Mesenchymal stem cell (in vitro differentiated cells and primary cell): ENCODE results near the gene CHDH.

Experiments
- DNase-seq: peaks from one replicate; pipeline ENCODE4 v3.0.0-alpha.2; 2013
- H2AFZ ChIP-seq: one replicate; pipeline ENCODE4 v1.6.1; 2013; ENCODE audit warnings: low read depth, mild to moderate bottlenecking, control low read depth, inconsistent platforms, low read length, moderate library complexity
- H2AK5ac ChIP-seq: 2 replicates; pipeline ENCODE4 v1.6.1; 2013; ENCODE audit warnings: low read length, moderate library complexity, mild to moderate bottlenecking, inconsistent platforms; ENCODE audit not compliant: severe bottlenecking
- H2BK120ac ChIP-seq: one replicate; pipeline ENCODE4 v1.6.1; 2013; ENCODE audit warnings: low read depth, mild to moderate bottlenecking, inconsistent platforms, low read length, moderate library complexity
- H2BK12ac ChIP-seq, 2 experiments: one replicate each; pipeline ENCODE4 v1.6.1; 2013; ENCODE audit warnings: inconsistent platforms in 2 of 2, low read length in 2 of 2, mild to moderate bottlenecking in 2 of 2, moderate library complexity in 2 of 2, control low read depth in 1 of 2
- H2BK15ac ChIP-seq: one replicate; pipeline ENCODE4 v1.6.1; 2013; ENCODE audit warnings: mild to moderate bottlenecking, low read depth, inconsistent platforms; ENCODE audit not compliant: poor library complexity, severe bottlenecking
- H2BK5ac ChIP-seq: 2 replicates; pipeline ENCODE4 v1.6.1; 2013; ENCODE audit warnings: low read depth, mild to moderate bottlenecking, low read length, control low read depth, inconsistent platforms; ENCODE audit not compliant: poor library complexity, severe bottlenecking
- H3K14ac ChIP-seq, 2 experiments: one replicate each; pipeline ENCODE4 v1.6.1; 2013; ENCODE audit warnings: inconsistent platforms in 2 of 2, low read length in 2 of 2, control low read depth in 1 of 2, mild to moderate bottlenecking in 1 of 2, moderate library complexity in 1 of 2
- H3K18ac ChIP-seq, 2 experiments: one replicate each; pipeline ENCODE4 v1.6.1; 2013; ENCODE audit warnings: inconsistent platforms in 2 of 2, low read length in 2 of 2, control low read depth in 1 of 2, low read depth in 1 of 2, mild to moderate bottlenecking in 1 of 2
- H3K23ac ChIP-seq, 2 experiments: one replicate each; pipeline ENCODE4 v1.6.1; 2013; ENCODE audit warnings: inconsistent platforms in 2 of 2, low read length in 2 of 2, mild to moderate bottlenecking in 2 of 2, moderate library complexity in 2 of 2, control low read depth in 1 of 2
- H3K27ac ChIP-seq: 2 replicates; pipeline ENCODE4 v1.5.1; 2013; ENCODE audit warnings: mild to moderate bottlenecking, moderate library complexity, low read length, control low read depth, inconsistent platforms; ENCODE audit not compliant: poor library complexity, severe bottlenecking
- H3K27me3 ChIP-seq, 2 experiments: 2 replicates each; pipeline versions ENCODE4 v1.6.1 to v1.7.0; 2013; ENCODE audit warnings: low read length in 2 of 2, mild to moderate bottlenecking in 2 of 2, moderate library complexity in 2 of 2, control low read depth in 1 of 2, inconsistent platforms in 1 of 2; ENCODE audit not compliant: control insufficient read depth in 1 of 2, insufficient read depth in 1 of 2
- H3K36me3 ChIP-seq, 2 experiments: 2 replicates each; pipeline versions ENCODE4 v1.6.1 to v1.7.0; 2013; ENCODE audit warnings: low read length in 2 of 2, control low read depth in 1 of 2, inconsistent platforms in 1 of 2, low read depth in 1 of 2, mild to moderate bottlenecking in 1 of 2; ENCODE audit not compliant: insufficient read depth in 2 of 2, control insufficient read depth in 1 of 2
- H3K4ac ChIP-seq, 2 experiments: one replicate each; pipeline ENCODE4 v1.6.1; 2013; ENCODE audit warnings: inconsistent platforms in 2 of 2, low read length in 2 of 2, mild to moderate bottlenecking in 2 of 2, moderate library complexity in 2 of 2, control low read depth in 1 of 2, low read depth in 1 of 2
- H3K4me1 ChIP-seq: 2 replicates; pipeline ENCODE4 v1.6.1; 2013; ENCODE audit warnings: low read depth, low read length, control low read depth; ENCODE audit not compliant: control insufficient read depth, insufficient read depth
- H3K4me2 ChIP-seq: 2 replicates; pipeline ENCODE4 v1.6.1; 2013; ENCODE audit warnings: low read length, mild to moderate bottlenecking, inconsistent platforms; ENCODE audit not compliant: poor library complexity, severe bottlenecking
- H3K4me3 ChIP-seq, 2 experiments: 2 replicates each; pipeline versions ENCODE4 v1.5.1 to v1.7.0; 2013; ENCODE audit warnings: low read length in 2 of 2, mild to moderate bottlenecking in 2 of 2, control low read depth in 1 of 2, low read depth in 1 of 2; ENCODE audit not compliant: insufficient read depth in 1 of 2
- H3K79me1 ChIP-seq: replicated peaks from 2 replicates; pipeline ENCODE4 v1.6.1; 2013; ENCODE audit warnings: mild to moderate bottlenecking, control low read depth, low read length, inconsistent platforms; ENCODE audit not compliant: poor library complexity, severe bottlenecking
- H3K9ac ChIP-seq: 2 replicates; pipeline ENCODE4 v1.7.0; 2013; ENCODE audit warnings: mild to moderate bottlenecking, low read length, moderate library complexity
- H3K9me3 ChIP-seq: 2 replicates; pipeline ENCODE4 v1.7.0; 2013; ENCODE audit warnings: mild to moderate bottlenecking, low read length; ENCODE audit not compliant: control insufficient read depth
- H4K8ac ChIP-seq: one replicate; pipeline ENCODE4 v1.6.1; 2013; ENCODE audit warnings: inconsistent platforms, mild to moderate bottlenecking, low read length, moderate library complexity
- H4K91ac ChIP-seq: one replicate; pipeline ENCODE4 v1.6.1; 2013; ENCODE audit warnings: mild to moderate bottlenecking, low read length, inconsistent platforms
- WGBS: methylation state at CpG from one replicate; pipeline ENCODE4 v1.1.7; 2013; ENCODE audit warnings: mixed read lengths; 5-methylcytosine and 5-hydroxymethylcytosine counted together

Gene CHDH

GRCh38 chr3:53773021-53773436 is 73.2 kb downstream of the CHDH start:
- 79% methylated on average over 5 of the region's 5 CpGs for WGBS
- Histone ChIP-seq H3K9ac (peak overlapping the region; percentile 72), H2AFZ (no peak overlapping the region), H3K9me3 (no peaks in the 10 kb centered on the region), H3K4me2 (no peak overlapping the region), H3K4ac (no peak overlapping the region), H4K8ac (no peak overlapping the region), H2AK5ac (no peak overlapping the region), H3K4me3 (peak overlapping the region in 1 of 2 experiments; percentile 19), H4K91ac (no peak overlapping the region), H3K18ac (no peak overlapping the region), H3K79me1 (no peaks in the 10 kb centered on the region), H2BK15ac (no peak overlapping the region), H3K4me1 (peaks cover 2% of the 10 kb centered on the region), H3K27ac (no peak overlapping the region), H3K27me3 (peaks cover 27 to 43% of the 10 kb centered on the region in 2 experiments), H3K36me3 (no peaks in the 10 kb centered on the region), H2BK12ac (no peak overlapping the region), H2BK5ac (no peak overlapping the region), H3K23ac (no peak overlapping the region), H3K14ac (no peak overlapping the region), H2BK120ac (no peak overlapping the region)
- no peak for DNase-seq

GRCh38 chr3:53772562-53772961 is 73.7 kb downstream of the CHDH start:
- H2BK15ac ChIP-seq: no peak overlapping the region
- peaks cover 2% of the 10 kb centered on the region for H3K4me1 ChIP-seq
- H3K14ac ChIP-seq: no peak overlapping the region
- H3K27ac ChIP-seq: no peak overlapping the region
- H2BK120ac ChIP-seq: no peak overlapping the region
- H3K27me3 ChIP-seq: peaks cover 31 to 45% of the 10 kb centered on the region in 2 experiments
- no peak overlapping the region for H3K18ac ChIP-seq
- no peak overlapping the region for H3K4me2 ChIP-seq
- WGBS: 89% methylated on average over 14 of the region's 14 CpGs
- H3K23ac ChIP-seq: no peak overlapping the region
- H3K9ac ChIP-seq: peak overlapping the region; percentile 72
- no peak overlapping the region for H2BK5ac ChIP-seq
- no peak overlapping the region for H3K4ac ChIP-seq
- no peak overlapping the region for H3K4me3 ChIP-seq
- no peak overlapping the region for H2BK12ac ChIP-seq
- no peak overlapping the region for H4K8ac ChIP-seq
- H4K91ac ChIP-seq: no peak overlapping the region
- no peaks in the 10 kb centered on the region for H3K36me3 ChIP-seq
- H2AFZ ChIP-seq: no peak overlapping the region
- DNase-seq: no peak
- H3K9me3 ChIP-seq: no peaks in the 10 kb centered on the region
- H2AK5ac ChIP-seq: no peak overlapping the region
- H3K79me1 ChIP-seq: no peaks in the 10 kb centered on the region

- Histone ChIP-seq H4K8ac (no peak overlapping the region), H3K27me3 (peaks cover 49 to 51% of the 10 kb centered on the region in 2 experiments), H2BK12ac (no peak overlapping the region), H3K36me3 (no peaks in the 10 kb centered on the region), H2AK5ac (no peak overlapping the region), H3K9me3 (no peaks in the 10 kb centered on the region), H3K4ac (no peak overlapping the region), H3K4me3 (no peak overlapping the region), H3K4me2 (no peak overlapping the region), H4K91ac (no peak overlapping the region), H2BK120ac (no peak overlapping the region), H3K4me1 (peaks cover 2% of the 10 kb centered on the region), H2BK5ac (no peak overlapping the region), H3K14ac (peak overlapping the region in 1 of 2 experiments; percentile 19), H3K23ac (no peak overlapping the region), H3K27ac (no peak overlapping the region), H2BK15ac (no peak overlapping the region), H3K79me1 (no peaks in the 10 kb centered on the region), H3K18ac (no peak overlapping the region), H2AFZ (no peak overlapping the region), H3K9ac (no peak overlapping the region)
- WGBS: 40% methylated on average over 11 of the region's 12 CpGs
- DNase-seq: no peak
Observed at GRCh38 chr3:53768478-53769459, 77.5 kb downstream of the CHDH start.

GRCh38 chr3:53766706-53767105 is 79.5 kb downstream of the CHDH start:
- H3K27ac ChIP-seq: no peak overlapping the region
- no peak overlapping the region for H3K9ac ChIP-seq
- H3K23ac ChIP-seq: no peak overlapping the region
- H2BK120ac ChIP-seq: no peak overlapping the region
- no peak overlapping the region for H2BK12ac ChIP-seq
- H3K18ac ChIP-seq: no peak overlapping the region
- WGBS: 89% methylated on average over 7 of the region's 7 CpGs
- no peaks in the 10 kb centered on the region for H3K9me3 ChIP-seq
- H2AK5ac ChIP-seq: no peak overlapping the region
- H3K27me3 ChIP-seq: peaks cover 42 to 51% of the 10 kb centered on the region in 2 experiments
- no peak overlapping the region for H4K8ac ChIP-seq
- no peak overlapping the region for H3K4me3 ChIP-seq
- H3K4me1 ChIP-seq: no peaks in the 10 kb centered on the region
- H2BK15ac ChIP-seq: no peak overlapping the region
- no peaks in the 10 kb centered on the region for H3K79me1 ChIP-seq
- no peak overlapping the region for H3K4ac ChIP-seq
- DNase-seq: no peak
- no peak overlapping the region for H4K91ac ChIP-seq
- no peak overlapping the region for H3K14ac ChIP-seq
- H2BK5ac ChIP-seq: no peak overlapping the region
- H2AFZ ChIP-seq: no peak overlapping the region
- no peak overlapping the region for H3K4me2 ChIP-seq
- H3K36me3 ChIP-seq: no peaks in the 10 kb centered on the region
